ENCODE data around the gene MALRD1. TPM values are rescaled to one million over a fixed set of nuclear protein-coding genes. Genes with fewer than 3 reads are reported as not detected.

Gene MALRD1
- total RNA-seq, 4 donors from 2014 or later = 1.1 to 6.2 TPM; not detected in 2

DNA sequence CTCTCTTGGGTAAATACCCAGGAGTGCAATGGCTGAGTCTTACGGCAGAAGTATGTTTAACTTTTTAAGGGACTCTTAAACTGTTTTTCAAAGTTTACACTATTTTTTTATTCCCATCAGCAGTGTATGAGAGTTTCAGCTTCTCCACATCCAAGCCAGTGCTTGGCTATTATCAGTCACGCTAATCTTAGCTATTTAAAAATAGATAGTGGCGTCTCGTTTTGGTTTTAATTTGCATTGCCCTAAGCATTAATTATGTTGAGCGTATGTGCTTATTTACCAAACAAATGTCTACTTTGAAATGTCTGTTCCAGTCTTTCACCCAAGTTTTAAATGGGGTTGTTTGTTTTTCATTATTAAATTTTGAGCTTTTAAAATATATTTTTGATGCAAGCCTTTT lies 164.0 kb downstream of the MALRD1 start:
- Histone ChIP-seq H3K36me3 (no peaks in the 10 kb centered on the region), H3K27ac (no peak overlapping the region), H3K4me1 (no peaks in the 10 kb centered on the region), H3K4me3 (no peak overlapping the region), H3K9me3 (no peaks in the 10 kb centered on the region), H3K27me3 (no peaks in the 10 kb centered on the region)
- intact Hi-C loops (cut with DNase I; ENCODE audit: low total_unique reads) = no loop called here
- TF ChIP-seq POLR2A (IDR thresholded peaks at IDR 0.05) = no peak
- TF ChIP-seq, protein P1, sequence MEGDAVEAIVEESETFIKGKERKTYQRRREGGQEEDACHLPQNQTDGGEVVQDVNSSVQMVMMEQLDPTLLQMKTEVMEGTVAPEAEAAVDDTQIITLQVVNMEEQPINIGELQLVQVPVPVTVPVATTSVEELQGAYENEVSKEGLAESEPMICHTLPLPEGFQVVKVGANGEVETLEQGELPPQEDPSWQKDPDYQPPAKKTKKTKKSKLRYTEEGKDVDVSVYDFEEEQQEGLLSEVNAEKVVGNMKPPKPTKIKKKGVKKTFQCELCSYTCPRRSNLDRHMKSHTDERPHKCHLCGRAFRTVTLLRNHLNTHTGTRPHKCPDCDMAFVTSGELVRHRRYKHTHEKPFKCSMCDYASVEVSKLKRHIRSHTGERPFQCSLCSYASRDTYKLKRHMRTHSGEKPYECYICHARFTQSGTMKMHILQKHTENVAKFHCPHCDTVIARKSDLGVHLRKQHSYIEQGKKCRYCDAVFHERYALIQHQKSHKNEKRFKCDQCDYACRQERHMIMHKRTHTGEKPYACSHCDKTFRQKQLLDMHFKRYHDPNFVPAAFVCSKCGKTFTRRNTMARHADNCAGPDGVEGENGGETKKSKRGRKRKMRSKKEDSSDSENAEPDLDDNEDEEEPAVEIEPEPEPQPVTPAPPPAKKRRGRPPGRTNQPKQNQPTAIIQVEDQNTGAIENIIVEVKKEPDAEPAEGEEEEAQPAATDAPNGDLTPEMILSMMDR (IDR thresholded peaks at IDR 0.05) = no peak
- DNase-seq = no peak

GRCh38 chr10:19221216-19221615 lies 172.6 kb downstream of the MALRD1 start:
- H3K36me3 ChIP-seq = no peaks in the 10 kb centered on the region
- TF ChIP-seq, protein P1 (IDR thresholded peaks at IDR 0.05) = no peak
- TF ChIP-seq POLR2A (IDR thresholded peaks at IDR 0.05) = no peak
- intact Hi-C loops (cut with DNase I; ENCODE audit: low total_unique reads) = no loop called here

DNA sequence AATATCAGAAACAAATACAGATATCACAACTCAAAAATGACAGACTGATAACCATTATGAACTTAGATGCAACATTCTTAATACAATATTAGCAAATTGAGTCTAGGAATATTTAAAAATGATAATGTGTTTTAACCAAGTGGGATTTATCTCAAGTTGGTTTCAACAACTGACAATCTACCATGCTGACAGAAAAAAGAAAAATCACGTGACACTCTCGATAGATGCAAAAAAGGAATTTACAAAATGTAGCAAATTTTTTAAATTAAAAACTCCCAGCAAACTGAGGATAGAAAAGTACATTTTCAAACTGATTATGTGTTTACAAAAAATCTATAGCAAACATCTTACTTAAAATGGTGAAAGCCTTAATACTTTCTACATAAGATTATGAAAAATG lies 177.4 kb downstream of the MALRD1 start:
- H3K27ac ChIP-seq = no peak overlapping the region
- TF ChIP-seq POLR2A (IDR thresholded peaks at IDR 0.05) = no peak
- TF ChIP-seq, protein P1 (IDR thresholded peaks at IDR 0.05) = no peak
- no peak for DNase-seq
- no peaks in the 10 kb centered on the region for H3K4me1 ChIP-seq
- H3K36me3 ChIP-seq = no peaks in the 10 kb centered on the region
- H3K9me3 ChIP-seq = no peaks in the 10 kb centered on the region
- H3K4me3 ChIP-seq = no peak overlapping the region
- intact Hi-C loops (cut with DNase I; ENCODE audit: low total_unique reads) = no loop called here
- no peaks in the 10 kb centered on the region for H3K27me3 ChIP-seq

More at GRCh38 chr10:19221216-19221615, 172.6 kb downstream of the MALRD1 start:
- Histone ChIP-seq H3K4me3 (no peak overlapping the region), H3K27ac (no peak overlapping the region), H3K27me3 (no peaks in the 10 kb centered on the region), H3K4me1 (no peaks in the 10 kb centered on the region), H3K9me3 (no peaks in the 10 kb centered on the region)
- no peak for DNase-seq

GRCh38 chr10:19231034-19231433 lies 182.4 kb downstream of the MALRD1 start:
- no peak overlapping the region for H3K4me3 ChIP-seq
- intact Hi-C loops (cut with DNase I; ENCODE audit: low total_unique reads) = no loop called here
- DNase-seq = no peak
- TF ChIP-seq, protein P1 (IDR thresholded peaks at IDR 0.05) = no peak
- TF ChIP-seq POLR2A (IDR thresholded peaks at IDR 0.05) = no peak
- H3K27ac ChIP-seq = no peak overlapping the region
- H3K36me3 ChIP-seq = no peaks in the 10 kb centered on the region
- H3K27me3 ChIP-seq = no peaks in the 10 kb centered on the region
- no peaks in the 10 kb centered on the region for H3K9me3 ChIP-seq
- H3K4me1 ChIP-seq = no peaks in the 10 kb centered on the region

DNA sequence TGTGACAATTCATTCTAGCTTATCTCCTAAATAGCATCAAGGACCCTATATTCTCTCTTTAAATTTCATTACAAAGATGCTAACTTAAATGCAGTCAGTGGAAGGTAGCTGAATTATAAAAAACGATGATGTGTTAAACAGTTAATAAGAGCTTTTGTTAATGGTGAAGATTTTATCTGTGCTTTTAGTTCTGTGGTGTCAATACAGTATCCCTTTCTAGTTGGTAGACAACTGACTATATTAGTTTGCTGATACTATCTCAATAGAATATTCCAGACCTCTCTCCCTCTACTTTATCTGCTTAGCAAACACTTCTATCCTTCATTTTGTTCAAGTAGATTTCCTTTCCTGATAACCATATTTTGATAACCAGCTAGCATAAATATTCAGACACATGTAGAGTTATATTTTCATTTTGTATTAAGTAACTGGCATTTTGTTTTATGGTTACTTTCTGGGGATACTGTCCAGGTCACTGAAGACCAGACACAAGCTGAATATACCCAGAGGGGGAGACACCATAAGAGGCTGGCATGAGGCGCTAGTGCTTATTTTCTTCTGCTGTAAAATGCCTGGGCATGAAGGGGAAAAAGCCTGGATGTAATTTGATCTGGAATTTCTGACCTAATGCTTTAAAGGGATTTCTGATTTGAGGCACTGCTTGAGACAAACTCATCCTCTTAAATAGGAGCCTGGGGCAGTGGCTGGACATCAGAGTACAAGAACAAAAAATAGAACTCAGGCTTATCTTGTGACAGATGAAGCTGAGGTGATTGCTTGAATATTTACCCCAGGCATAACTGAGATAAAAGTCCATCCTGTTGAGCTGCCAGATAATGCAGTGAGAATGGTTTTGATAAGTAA lies 197.5 kb downstream of the MALRD1 start:
- H3K4me1 ChIP-seq = no peaks in the 10 kb centered on the region
- no peak overlapping the region for H3K27ac ChIP-seq
- TF ChIP-seq POLR2A (IDR thresholded peaks at IDR 0.05) = no peak
- TF ChIP-seq, protein P1 (IDR thresholded peaks at IDR 0.05) = no peak
- H3K9me3 ChIP-seq = no peaks in the 10 kb centered on the region
- H3K36me3 ChIP-seq = no peaks in the 10 kb centered on the region
- intact Hi-C loops (cut with DNase I; ENCODE audit: low total_unique reads) = no loop called here
- no peak for DNase-seq
- no peaks in the 10 kb centered on the region for H3K27me3 ChIP-seq
- no peak overlapping the region for H3K4me3 ChIP-seq

All from uterus (tissue), 4 donors.